ENCODE measurements around the gene MAST3.

DNA sequence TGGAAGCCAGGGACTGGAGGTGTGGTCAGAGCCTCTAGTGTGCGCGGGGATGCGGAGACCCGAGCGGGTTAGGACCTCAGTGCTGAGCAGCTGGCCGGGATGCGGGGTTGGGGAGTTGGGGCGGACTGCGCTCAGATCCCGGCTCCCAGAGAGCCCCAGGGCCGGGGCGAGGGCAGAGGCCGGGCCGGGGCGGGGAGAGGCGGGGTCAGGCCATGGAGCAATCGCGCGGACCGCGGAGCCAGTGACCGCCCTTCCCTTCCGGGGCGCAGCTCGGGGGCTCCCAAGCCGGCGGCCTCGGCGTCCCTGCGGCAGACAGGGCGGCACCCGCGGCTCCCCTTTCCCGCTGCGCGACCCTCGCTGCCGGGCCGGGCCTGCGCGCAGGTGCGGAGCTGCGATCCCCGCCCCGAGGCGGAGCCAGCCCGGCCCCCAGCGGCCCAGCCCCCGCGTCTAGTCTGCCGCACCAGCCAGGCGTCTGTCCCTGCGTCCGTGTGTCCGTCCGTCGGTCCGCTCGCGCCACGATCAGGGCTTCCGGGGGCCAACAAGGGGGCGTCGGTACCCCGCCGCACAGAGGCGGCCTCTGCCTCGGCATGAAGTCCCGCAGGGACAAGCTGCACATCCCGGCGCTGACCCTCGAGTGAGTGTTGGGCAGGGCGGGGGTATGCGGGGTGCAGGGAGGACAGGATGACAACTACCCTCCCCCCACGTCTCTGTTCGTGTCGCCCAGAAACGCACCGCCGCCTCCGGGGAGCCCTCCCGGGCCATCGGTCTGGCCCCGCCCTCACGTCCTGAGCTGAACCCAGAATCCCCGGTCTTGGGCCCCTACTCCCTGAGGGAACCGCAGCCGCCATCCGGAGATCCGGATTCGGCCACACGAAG is 12.4 kb downstream of the MAST3 start:
- TF ChIP-seq, protein P1, sequence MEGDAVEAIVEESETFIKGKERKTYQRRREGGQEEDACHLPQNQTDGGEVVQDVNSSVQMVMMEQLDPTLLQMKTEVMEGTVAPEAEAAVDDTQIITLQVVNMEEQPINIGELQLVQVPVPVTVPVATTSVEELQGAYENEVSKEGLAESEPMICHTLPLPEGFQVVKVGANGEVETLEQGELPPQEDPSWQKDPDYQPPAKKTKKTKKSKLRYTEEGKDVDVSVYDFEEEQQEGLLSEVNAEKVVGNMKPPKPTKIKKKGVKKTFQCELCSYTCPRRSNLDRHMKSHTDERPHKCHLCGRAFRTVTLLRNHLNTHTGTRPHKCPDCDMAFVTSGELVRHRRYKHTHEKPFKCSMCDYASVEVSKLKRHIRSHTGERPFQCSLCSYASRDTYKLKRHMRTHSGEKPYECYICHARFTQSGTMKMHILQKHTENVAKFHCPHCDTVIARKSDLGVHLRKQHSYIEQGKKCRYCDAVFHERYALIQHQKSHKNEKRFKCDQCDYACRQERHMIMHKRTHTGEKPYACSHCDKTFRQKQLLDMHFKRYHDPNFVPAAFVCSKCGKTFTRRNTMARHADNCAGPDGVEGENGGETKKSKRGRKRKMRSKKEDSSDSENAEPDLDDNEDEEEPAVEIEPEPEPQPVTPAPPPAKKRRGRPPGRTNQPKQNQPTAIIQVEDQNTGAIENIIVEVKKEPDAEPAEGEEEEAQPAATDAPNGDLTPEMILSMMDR (IDR thresholded peaks at IDR 0.05), result no peak
- TF ChIP-seq POLR2A (IDR thresholded peaks at IDR 0.05), result no peak
- TF ChIP-seq POLR2AphosphoS5 (IDR thresholded peaks at IDR 0.05; ENCODE audit: insufficient read depth in 1 of 2, low read depth in 1 of 2), result no peak

All from vagina (tissue), 2 donors.